ENCODE results near the gene RPL13A. TPM values are rescaled to one million over a fixed set of nuclear protein-coding genes. Genes with fewer than 3 reads are reported as not detected.
A peak's percentile ranks its signal among the peaks of the same experiment; 100 is the strongest.
"Not testable (repeated sequence)": the region's sequence is repeated elsewhere in the genome, so short reads cannot be mapped to it uniquely, and the experiment has no call there.

Gene RPL13A
- total RNA-seq, result 1,000 to 10,000 TPM; 4,603 to 5,026 TPM

DNA sequence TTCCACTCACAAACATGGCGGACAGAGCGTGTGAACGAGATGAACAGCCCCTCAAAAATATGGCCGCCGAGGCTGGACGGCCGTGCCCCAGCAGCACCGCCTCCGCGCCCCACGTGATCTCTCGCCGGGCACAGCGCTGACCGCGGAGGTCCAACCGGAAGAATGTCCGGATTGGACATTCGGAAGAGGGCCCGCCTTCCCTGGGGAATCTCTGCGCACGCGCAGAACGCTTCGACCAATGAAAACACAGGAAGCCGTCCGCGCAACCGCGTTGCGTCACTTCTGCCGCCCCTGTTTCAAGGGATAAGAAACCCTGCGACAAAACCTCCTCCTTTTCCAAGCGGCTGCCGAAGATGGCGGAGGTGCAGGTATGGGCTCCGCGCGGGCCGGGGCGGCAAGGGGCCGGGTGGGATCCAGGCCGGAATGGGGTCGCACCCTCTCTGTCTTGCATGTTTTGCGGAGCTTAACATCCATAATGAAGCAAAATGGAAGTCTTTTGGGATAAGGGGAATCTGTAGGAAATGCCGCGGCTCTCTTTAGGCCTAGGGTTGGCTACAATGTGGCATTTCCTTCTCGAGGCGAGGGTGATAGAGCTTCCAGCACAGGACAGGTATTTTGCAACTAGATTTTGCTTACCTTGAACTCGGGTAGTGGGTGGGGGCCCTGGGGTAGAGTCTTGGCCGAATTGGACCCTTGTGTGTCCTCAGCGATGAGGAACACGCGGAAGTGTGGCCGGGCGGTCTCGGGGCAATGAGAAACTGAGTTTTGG is at the start of gene RPL13A:
RPL13A (plus strand) TSS at position 332 of the 769 bp plus-strand sequence; CDS start at position 354, 22 bp downstream.
- Mint-ChIP-seq H3K36me3 (ENCODE audit: insufficient read depth in 2 of 2) (peaks cover 24 to 44% of the 10 kb centered on the region in 2 donors), H3K4me1 (ENCODE audit: low read depth) (peaks cover 30% of the 10 kb centered on the region), H3K27me3 (ENCODE audit: low read depth) (no peaks in the 10 kb centered on the region), H3K4me3 (peak within 1 kb of the TSS; percentile 96 to 97), H3K27ac (peak within 1 kb of the TSS; percentile 94), H3K9me3 (no peaks in the 10 kb centered on the region)
- DNase-seq (peak; percentile 100), ATAC-seq (replicated peaks in 1 of 2) (peak; percentile 89 to 90)

DNA sequence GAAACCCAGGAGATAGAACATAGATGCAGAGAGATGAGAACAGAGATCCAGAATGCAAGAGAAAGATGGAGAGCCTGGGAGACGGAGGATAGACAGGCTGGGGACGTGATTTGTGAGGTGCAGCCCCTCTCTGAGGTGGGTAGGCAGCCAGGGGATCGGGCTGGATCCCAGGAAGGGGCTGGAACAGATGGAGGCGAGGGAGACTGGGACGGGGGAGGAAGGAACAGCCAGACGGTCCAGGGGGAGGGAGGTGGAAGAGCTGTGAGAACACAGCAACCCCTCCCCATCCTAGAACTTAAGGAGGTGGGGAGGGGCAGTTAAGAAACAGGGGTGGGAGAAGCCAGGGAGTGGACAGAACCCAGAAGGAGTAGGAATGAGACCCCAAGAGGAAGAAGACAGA is 49.1 kb upstream of the RPL13A start:
- Mint-ChIP-seq H3K27ac (no peak overlapping the region), H3K9me3 (no peaks in the 10 kb centered on the region), H3K4me3 (no peak overlapping the region), H3K27me3 (ENCODE audit: low read depth) (peaks cover 93% of the 10 kb centered on the region), H3K36me3 (ENCODE audit: insufficient read depth in 2 of 2) (peaks cover 3 to 5% of the 10 kb centered on the region in 2 donors), H3K4me1 (ENCODE audit: low read depth) (peaks cover 41% of the 10 kb centered on the region)
- no peak for DNase-seq
- ATAC-seq (replicated peaks in 1 of 2), result no peak

DNA sequence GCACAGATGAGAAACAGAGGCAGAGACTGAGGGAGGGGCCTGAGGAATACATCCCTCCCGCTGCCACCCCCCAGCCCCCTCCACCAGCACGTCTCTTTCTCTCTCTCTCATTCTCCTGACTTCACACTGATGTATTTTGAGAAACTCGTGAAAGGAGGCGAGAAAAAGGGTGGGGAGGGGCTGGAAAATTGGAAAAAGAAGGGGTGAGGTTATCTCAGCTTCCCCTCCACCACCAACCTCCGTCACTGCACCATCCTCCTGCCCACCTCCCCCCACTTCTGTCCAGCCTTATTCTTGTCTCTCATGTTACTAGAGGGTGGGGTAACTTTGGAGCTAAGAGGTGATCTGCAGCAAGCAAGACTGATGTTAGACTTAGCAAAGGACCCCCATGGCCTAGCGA is 47.6 kb upstream of the RPL13A start:
- Mint-ChIP-seq H3K9me3 (no peaks in the 10 kb centered on the region), H3K4me3 (peak overlapping the region in 1 of 2 donors; percentile 76), H3K36me3 (ENCODE audit: insufficient read depth in 2 of 2) (peaks cover 3 to 5% of the 10 kb centered on the region in 2 donors), H3K4me1 (ENCODE audit: low read depth) (peaks cover 47% of the 10 kb centered on the region), H3K27ac (no peak overlapping the region), H3K27me3 (ENCODE audit: low read depth) (peaks cover 78% of the 10 kb centered on the region)
- ATAC-seq (replicated peaks in 1 of 2) (no peak), DNase-seq (no peak)

DNA sequence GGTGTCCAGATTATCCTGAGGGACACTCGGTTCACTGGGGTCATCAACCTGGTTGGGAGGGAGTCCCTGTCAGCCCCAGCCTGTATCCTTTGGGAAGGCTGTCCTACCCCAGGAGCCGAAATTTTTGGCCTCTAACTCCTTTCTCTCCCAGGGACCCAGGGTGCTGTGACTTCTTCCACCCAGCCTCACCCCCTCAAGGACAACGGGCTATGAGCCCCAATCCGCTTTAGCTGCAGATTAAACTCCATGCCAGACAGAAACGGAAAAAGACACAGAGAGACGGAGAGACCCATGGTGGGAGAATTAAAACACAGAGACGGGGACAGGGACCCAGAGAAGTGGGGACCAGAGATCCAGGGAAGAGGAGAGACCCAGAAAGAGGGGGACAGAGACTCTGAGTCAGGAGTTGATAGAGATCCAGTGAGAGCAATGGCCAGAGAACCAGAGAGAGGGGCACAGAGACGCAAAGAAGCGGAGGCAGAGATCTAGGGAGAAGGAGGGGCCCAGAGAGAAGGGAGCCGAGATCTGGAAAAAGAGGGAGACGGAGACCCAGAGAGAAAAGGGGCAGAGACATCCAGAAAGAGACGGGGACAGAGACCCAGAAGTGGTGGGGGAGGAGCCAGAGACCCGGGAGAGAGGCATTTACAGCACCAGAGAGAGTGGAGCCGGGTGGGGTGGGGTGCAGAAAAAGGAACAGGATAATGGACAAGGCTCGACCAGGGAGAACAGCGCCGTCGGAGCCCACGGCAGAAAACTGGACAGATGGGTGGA is 46.8 kb upstream of the RPL13A start:
- DNase-seq (no peak), ATAC-seq (replicated peaks in 1 of 2) (no peak)
- Mint-ChIP-seq H3K4me1 (ENCODE audit: low read depth) (peaks cover 46% of the 10 kb centered on the region), H3K4me3 (peak overlapping the region; percentile 61 to 76), H3K9me3 (no peaks in the 10 kb centered on the region), H3K27me3 (ENCODE audit: low read depth) (peaks cover 70% of the 10 kb centered on the region), H3K36me3 (ENCODE audit: insufficient read depth in 2 of 2) (peaks cover 3 to 5% of the 10 kb centered on the region in 2 donors), H3K27ac (no peak overlapping the region)

DNA sequence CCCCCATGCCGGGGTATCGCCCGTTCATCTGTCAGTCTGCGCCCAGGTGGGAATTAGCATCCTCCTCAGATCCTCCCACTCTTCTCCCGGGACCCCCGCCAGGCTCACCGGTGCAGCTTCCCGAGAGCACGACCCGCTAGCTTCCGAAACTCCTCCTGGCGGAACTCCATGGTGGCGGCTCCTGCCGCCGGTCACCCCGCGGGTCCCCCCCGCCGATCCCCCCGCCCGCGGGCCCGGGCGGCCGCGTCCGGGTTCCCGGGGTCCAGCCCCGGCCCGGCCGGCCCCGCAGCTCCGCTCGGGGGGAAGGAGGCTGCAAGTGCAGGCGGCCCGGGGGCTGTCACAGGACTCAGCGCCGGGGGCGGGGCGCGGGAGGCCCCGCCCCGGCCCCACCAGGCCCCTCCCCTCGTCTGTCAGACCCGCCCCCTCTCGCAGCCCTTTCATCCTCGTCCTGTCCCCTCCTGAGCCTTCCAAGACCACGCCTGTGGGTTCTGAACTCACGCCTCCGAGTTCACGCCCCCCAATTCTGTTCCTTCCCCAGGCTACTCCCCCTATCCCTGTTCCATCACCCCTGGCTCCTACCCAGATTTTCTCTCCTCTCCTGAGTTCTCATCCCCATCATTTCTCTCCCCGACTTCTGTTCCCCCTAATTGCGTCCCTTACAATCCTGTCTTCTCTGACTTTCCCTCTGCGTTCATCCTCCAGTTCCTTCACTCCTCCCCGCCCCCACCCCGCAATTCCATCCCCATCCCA is 46.0 kb upstream of the RPL13A start, which contains the start of gene SLC17A7:
SLC17A7 (minus strand) TSS at position 318 of the 750 bp plus-strand sequence; CDS start at position 170, 148 bp downstream.
- H3K4me1 Mint-ChIP-seq (ENCODE audit: low read depth), result peaks cover 38% of the 10 kb centered on the region
- H3K4me3 Mint-ChIP-seq, result peak within 1 kb of the TSS; percentile 78 to 87
- DNase-seq (peak in 1 of 2 donors; percentile 53), ATAC-seq (replicated peaks in 1 of 2) (peak; percentile 16 to 28)
- H3K36me3 Mint-ChIP-seq (ENCODE audit: insufficient read depth in 2 of 2), result peaks cover 3 to 5% of the 10 kb centered on the region in 2 donors
- no peaks in the 10 kb centered on the region for H3K9me3 Mint-ChIP-seq
- peaks cover 62% of the 10 kb centered on the region for H3K27me3 Mint-ChIP-seq (ENCODE audit: low read depth)
- peak within 1 kb of the TSS; percentile 34 for H3K27ac Mint-ChIP-seq

DNA sequence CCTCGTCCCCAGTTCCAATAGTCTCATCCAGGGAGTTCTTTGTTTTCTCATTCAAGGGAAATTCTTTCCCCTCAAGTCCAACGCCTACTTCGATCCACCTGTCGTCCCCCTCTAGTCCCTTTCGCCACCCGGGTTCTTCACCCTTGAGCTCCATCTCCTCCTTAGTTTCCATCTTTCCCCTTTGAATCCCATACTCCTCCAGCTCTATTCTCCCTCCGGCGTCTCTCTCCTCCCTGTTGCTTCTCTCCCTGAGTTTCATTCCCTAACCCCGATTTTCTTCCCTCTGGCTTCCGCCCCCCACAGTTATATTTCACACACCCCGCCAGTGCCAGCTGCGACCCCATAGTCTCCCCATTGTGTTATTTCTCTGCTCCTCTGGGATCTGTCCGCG is 45.5 kb upstream of the RPL13A start:
- peak overlapping the region; percentile 34 for H3K27ac Mint-ChIP-seq
- ATAC-seq (replicated peaks in 1 of 2) (no peak), DNase-seq (no peak)
- H3K4me1 Mint-ChIP-seq (ENCODE audit: low read depth), result peaks cover 34% of the 10 kb centered on the region
- H3K9me3 Mint-ChIP-seq, result no peaks in the 10 kb centered on the region
- peaks cover 3 to 5% of the 10 kb centered on the region in 2 donors for H3K36me3 Mint-ChIP-seq (ENCODE audit: insufficient read depth in 2 of 2)
- H3K27me3 Mint-ChIP-seq (ENCODE audit: low read depth), result peaks cover 57% of the 10 kb centered on the region
- H3K4me3 Mint-ChIP-seq, result peak overlapping the region; percentile 78 to 87

DNA sequence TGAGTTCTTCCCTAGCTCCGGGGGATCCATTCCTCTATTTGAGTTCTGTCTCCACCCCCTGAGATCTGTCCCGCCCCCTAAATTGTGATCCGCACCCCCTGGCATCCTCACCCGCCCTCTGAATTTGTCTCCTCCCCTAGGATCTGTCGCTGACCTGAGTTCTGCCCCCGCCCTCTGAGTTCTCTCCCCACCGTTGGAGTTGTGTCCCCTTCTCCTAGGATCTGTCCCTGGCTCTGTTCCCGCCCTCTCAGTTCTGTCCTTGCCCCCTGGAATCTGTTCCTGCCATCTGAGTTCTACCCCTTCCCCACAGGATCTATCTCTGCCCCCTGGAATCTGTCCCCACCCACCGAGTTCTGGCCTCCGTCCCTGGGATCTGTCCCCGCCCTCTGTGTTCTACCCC is 45.1 kb upstream of the RPL13A start:
- peak overlapping the region; percentile 78 to 87 for H3K4me3 Mint-ChIP-seq

DNA sequence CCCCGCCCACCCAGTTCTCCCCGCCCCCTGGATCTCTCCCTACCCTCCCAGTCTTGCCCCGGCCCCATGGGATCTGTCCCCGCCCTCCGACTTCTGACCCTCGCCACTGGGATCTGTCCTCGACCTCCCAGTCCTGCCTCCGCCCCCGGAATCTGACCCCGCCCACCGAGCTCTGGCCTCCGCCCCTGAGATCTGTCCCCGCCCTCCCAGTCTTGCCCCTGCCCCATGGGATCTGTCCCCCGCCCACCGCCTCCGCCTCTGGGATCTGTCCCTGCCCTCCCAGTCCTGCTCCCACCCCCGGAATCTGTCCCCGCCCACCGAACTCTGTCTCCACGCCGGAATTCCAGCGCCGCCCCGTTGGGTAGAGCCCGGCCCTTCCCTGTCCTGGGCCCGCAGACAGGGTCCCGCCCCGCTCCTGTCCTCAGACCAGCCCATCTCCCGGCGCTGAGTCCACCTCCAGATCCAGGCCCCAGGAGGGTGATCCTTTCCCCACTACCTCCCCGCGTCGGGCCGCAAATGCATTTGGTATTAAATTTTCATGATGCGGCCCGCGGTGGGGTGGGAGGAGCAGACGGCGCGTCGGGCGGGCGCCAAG is 44.5 kb upstream of the RPL13A start:
- peaks cover 3 to 5% of the 10 kb centered on the region in 2 donors for H3K36me3 Mint-ChIP-seq (ENCODE audit: insufficient read depth in 2 of 2)
- ATAC-seq (replicated peaks in 1 of 2) (peak; percentile 43 to 47), DNase-seq (peak; percentile 81 to 87)
- no peak overlapping the region for H3K27ac Mint-ChIP-seq
- peak overlapping the region; percentile 78 to 87 for H3K4me3 Mint-ChIP-seq
- peaks cover 32% of the 10 kb centered on the region for H3K4me1 Mint-ChIP-seq (ENCODE audit: low read depth)
- peaks cover 48% of the 10 kb centered on the region for H3K27me3 Mint-ChIP-seq (ENCODE audit: low read depth)
- no peaks in the 10 kb centered on the region for H3K9me3 Mint-ChIP-seq

More for the DNA sequence above, 45.1 kb upstream of the RPL13A start:
- H3K27me3 Mint-ChIP-seq (ENCODE audit: low read depth), result peaks cover 53% of the 10 kb centered on the region
- DNase-seq, result peak in 1 of 2 donors; percentile 49
- ATAC-seq (replicated peaks in 1 of 2), result no peak
- peaks cover 3 to 5% of the 10 kb centered on the region in 2 donors for H3K36me3 Mint-ChIP-seq (ENCODE audit: insufficient read depth in 2 of 2)
- H3K27ac Mint-ChIP-seq, result no peak overlapping the region
- no peaks in the 10 kb centered on the region for H3K9me3 Mint-ChIP-seq
- H3K4me1 Mint-ChIP-seq (ENCODE audit: low read depth), result peaks cover 32% of the 10 kb centered on the region

DNA sequence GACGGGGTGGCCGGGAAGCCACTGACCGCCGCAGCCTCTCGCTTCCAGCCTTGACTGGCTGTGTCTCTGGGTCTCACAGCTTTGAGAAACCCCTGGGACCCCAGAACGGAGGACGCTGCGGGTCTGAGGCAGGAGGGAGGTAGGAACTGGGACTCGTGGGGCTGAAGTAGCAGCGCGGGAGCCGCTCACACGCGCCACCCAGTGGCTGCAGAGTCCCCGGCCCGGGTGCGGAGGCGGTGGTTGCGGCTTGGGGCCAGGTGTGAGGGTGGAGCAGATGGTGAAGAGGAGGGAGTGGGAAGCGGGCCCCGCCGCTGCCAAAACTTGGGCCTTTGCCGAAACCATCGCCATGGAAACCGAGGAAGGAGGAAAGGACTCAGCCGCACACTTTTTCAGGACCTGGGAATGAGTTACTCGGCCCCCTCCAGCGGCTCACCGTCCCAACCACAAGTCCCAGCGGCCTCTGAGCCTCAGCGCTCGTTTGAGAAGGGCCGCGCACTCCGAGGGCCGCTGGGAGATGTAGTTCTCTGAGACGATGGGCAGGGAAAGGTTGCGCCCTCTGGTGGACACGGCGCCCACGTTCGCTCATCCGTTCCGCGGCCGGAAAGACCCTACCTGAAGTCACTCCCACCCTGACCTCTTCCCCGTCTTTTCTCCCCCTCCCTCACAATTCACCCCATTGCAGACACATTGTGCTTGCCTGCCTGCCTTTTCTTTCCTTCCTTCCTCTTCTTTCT is 43.9 kb upstream of the RPL13A start:
- DNase-seq (peak; percentile 95 to 96), ATAC-seq (replicated peaks in 1 of 2) (peak; percentile 85 to 86)
- H3K4me1 Mint-ChIP-seq (ENCODE audit: low read depth), result peaks cover 32% of the 10 kb centered on the region
- peaks cover 41% of the 10 kb centered on the region for H3K27me3 Mint-ChIP-seq (ENCODE audit: low read depth)
- H3K36me3 Mint-ChIP-seq (ENCODE audit: insufficient read depth in 2 of 2), result peaks cover 3 to 10% of the 10 kb centered on the region in 2 donors
- H3K4me3 Mint-ChIP-seq, result peak overlapping the region; percentile 78 to 87
- no peaks in the 10 kb centered on the region for H3K9me3 Mint-ChIP-seq
- peak overlapping the region; percentile 58 for H3K27ac Mint-ChIP-seq

DNA sequence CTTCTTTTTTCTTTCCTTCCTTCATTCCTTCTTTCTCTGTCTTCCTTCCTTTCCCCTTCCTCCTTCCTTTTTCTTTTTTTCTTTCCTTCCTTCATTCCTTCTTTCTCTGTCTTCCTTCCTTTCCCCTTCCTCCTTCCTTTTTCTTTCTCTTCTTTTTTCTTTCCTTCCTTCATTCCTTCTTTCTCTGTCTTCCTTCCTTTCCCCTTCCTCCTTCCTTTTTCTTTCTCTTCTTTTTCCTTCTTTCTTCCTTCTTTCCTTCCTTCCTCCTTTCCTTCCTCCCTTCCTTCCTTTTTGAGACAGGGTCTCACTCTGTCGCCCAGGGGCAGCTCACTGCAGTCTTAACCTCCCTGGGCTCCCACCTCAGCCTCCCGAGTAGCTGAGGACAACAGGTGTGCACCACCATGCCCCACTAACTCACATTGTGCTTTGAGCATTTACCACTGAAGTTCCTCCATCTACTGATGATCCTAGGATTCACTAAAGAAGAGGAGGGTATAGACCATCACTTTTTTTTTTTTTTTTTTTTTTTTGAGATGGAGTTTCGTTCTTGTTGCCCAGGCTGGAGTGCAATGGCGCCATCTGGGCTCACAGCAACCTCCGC is 43.2 kb upstream of the RPL13A start:
- H3K9me3 Mint-ChIP-seq; ATAC-seq (replicated peaks in 1 of 2); DNase-seq: not testable (repeated sequence)
- H3K4me3 Mint-ChIP-seq, result peak overlapping the region; percentile 78 to 87
- H3K27ac Mint-ChIP-seq, result peak overlapping the region; percentile 58
- H3K27me3 Mint-ChIP-seq (ENCODE audit: low read depth), result peaks cover 34% of the 10 kb centered on the region
- H3K36me3 Mint-ChIP-seq (ENCODE audit: insufficient read depth in 2 of 2), result peaks cover 5 to 16% of the 10 kb centered on the region in 2 donors
- H3K4me1 Mint-ChIP-seq (ENCODE audit: low read depth), result peaks cover 32% of the 10 kb centered on the region

DNA sequence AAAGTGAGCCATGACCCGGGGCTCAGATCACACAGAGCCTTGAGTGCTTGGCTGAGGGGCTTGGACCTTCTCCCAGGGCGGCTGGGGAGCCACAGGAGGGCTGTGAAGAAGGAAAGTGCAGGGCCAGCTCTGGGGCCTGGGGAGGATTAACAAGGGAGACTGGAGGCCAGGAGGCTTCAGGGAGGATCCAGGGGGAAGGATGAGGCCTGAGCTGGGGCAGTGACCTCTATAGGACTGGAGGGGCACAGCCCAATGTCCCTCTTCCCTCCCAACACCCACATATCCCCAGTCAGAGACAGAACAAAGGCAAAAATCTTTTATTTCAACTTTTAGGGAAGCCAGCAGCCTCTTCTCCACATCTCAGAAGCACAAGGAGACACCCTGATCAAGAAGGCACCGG is 41.4 kb upstream of the RPL13A start:
- Mint-ChIP-seq H3K4me1 (ENCODE audit: low read depth) (peaks cover 48% of the 10 kb centered on the region), H3K4me3 (no peak overlapping the region), H3K36me3 (ENCODE audit: insufficient read depth in 2 of 2) (peaks cover 9 to 22% of the 10 kb centered on the region in 2 donors), H3K27me3 (ENCODE audit: low read depth) (peaks cover 16% of the 10 kb centered on the region), H3K9me3 (no peaks in the 10 kb centered on the region), H3K27ac (no peak overlapping the region)
- DNase-seq (no peak), ATAC-seq (replicated peaks in 1 of 2) (no peak)

Measured in activated T-cell treated with anti-CD3 and anti-CD28 coated beads, Interleukin-2, amount 50 U/mL, for 72 hours (primary cell).